Brain microvascular endothelial cell (primary cell): ENCODE results near the gene GMDS.

Experiments
- DNase-seq: peaks from one replicate; pipeline ENCODE4 v3.0.0-alpha.2; 2020
- H3K27ac ChIP-seq: fragments of 250-450 bp; sonication (Bioruptor Pico); 2 replicates; pipeline ENCODE4 v1.5.1; 2020; ENCODE audit warnings: mild to moderate bottlenecking, moderate library complexity
- H3K27me3 ChIP-seq: fragments of 250-450 bp; sonication (Bioruptor Pico); replicated peaks from 2 replicates; pipeline ENCODE4 v1.5.1; 2020; ENCODE audit warnings: mild to moderate bottlenecking
- H3K36me3 ChIP-seq: fragments of 250-450 bp; sonication (Bioruptor Pico); replicated peaks from 2 replicates; pipeline ENCODE4 v1.5.1; 2020; ENCODE audit warnings: mild to moderate bottlenecking
- H3K4me3 ChIP-seq: 2 replicates; pipeline ENCODE4 v1.5.1; 2011; ENCODE audit warnings: low read depth, mild to moderate bottlenecking, control low read depth, low read length, moderate library complexity
- in situ Hi-C: cut with HindIII; loops from 2 replicates; pipeline ENCODE4 v1.10.0; 2017; ENCODE audit warnings: low sequenced_read_pairs, low pct_ligation_motif_present
- TF ChIP-seq, protein P1 (sequence below): IDR thresholded peaks from 2 replicates; pipeline ENCODE4 v1.5.1; 2011; ENCODE audit warnings: low read depth, mild to moderate bottlenecking, moderate library complexity, low read length, control low read depth, inconsistent platforms; ENCODE audit errors: missing control alignments

Gene GMDS

DNA sequence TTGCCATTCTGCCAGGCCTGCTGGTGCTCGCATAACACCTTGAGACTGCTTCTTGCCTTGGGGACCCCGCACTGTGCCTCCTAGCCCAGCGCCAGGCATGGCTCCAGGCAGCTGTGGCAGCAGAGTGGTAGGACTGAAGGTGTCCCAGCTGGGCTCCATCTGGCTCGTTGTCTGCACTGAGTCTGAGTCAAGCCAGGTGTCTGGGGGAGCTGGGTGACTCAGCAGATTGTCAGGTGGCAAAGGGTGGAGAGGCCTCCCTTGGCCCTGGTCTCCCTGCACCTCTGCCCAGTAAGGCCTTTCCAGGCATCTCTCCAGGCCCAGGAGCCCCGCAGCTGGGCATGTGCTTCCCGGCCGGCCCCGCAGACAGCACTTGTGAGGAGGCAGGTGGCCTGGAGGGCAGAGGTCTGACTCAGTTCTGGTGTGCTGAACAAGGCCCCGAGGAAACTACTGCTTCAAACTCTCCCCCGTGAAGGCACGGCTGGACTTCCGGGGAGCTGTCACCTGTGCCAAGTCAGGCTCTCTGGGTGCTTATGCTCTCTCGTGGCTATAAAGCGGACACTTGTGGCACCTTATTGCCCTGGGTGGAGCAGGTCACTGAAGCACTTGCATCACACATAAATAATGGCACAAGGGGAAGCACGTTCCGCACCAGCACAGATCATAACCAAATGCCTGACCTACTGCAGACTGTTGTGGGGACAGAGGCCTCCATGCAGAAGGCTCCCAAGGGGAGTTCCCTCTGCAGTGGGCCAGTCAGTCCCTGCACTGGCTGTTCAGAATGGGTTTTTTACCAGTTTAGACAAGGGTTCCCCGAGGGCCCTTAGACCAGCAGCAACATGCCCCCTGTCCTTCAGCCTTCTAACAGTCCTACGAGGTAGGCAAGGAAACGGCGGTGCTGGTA lies 608.2 kb downstream of the GMDS start:
- TF ChIP-seq, protein P1, sequence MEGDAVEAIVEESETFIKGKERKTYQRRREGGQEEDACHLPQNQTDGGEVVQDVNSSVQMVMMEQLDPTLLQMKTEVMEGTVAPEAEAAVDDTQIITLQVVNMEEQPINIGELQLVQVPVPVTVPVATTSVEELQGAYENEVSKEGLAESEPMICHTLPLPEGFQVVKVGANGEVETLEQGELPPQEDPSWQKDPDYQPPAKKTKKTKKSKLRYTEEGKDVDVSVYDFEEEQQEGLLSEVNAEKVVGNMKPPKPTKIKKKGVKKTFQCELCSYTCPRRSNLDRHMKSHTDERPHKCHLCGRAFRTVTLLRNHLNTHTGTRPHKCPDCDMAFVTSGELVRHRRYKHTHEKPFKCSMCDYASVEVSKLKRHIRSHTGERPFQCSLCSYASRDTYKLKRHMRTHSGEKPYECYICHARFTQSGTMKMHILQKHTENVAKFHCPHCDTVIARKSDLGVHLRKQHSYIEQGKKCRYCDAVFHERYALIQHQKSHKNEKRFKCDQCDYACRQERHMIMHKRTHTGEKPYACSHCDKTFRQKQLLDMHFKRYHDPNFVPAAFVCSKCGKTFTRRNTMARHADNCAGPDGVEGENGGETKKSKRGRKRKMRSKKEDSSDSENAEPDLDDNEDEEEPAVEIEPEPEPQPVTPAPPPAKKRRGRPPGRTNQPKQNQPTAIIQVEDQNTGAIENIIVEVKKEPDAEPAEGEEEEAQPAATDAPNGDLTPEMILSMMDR, result no peak
- Histone ChIP-seq H3K36me3 (no peaks in the 10 kb centered on the region), H3K4me3 (no peak overlapping the region), H3K27ac (no peak overlapping the region), H3K27me3 (no peaks in the 10 kb centered on the region)
- no peak for DNase-seq
- in situ Hi-C loops, result no loop called here

DNA sequence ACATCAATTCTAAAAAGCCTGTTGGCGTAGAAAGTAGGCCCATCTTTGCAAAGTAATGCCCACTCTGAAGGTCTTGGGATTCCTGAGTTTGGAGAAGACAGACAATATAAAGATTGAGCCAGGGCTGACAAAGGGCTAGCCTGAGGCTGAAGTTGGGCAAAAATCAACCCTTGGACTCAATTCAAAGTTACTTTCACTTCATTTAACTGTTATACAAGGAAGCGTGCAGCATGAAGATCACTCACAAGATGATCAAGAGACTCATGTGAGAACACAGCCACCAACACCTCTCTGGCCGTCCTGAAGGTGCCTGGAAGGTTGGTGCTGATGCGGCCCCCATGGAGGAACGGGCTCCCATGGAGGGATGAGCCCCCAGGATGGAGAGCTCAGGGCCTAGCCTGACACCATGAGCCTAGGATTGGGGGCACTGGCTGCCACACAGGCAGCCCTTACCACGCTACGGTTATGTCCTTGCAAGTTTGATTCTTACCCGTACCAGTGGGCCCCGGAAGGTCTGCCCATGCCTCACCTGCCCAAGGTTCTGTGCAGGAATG lies 609.1 kb downstream of the GMDS start:
- DNase-seq, result no peak
- in situ Hi-C loops, result no loop called here
- Histone ChIP-seq H3K36me3 (no peaks in the 10 kb centered on the region), H3K27ac (no peak overlapping the region), H3K4me3 (no peak overlapping the region), H3K27me3 (no peaks in the 10 kb centered on the region)
- TF ChIP-seq, protein P1, result no peak

DNA sequence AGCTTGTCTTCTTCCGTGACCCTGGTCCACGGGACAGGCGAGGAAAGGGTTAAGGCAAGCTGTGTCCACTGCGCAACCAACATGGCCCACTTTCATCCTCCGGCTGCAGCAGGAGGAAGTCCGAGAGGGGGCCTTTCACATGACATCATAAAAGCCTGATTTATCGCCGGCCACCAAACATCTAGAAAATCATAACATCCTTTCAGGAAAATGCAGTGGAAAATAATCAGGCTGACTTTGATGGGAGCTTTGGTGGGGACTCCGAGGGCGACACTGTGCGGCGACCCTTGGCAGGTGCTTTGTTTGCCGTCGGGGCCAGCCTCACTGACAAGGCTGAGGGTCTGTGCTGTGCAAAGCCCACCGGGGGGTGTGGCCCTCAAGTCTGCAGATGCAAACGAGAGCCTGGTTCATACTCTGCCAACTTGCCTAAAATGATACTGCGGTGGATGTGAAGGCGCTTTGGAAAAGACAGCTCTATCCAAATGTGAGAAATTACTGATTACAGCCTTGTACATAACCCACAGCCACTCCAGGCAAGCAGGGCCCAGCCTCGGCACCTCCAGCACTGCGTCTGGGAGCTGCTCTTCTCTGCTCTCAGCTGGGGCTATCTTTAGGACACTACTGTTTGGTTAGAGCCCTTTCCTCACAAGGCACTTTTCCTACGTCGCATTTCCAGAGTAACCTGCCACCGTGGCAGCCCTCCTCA lies 609.9 kb downstream of the GMDS start:
- Histone ChIP-seq H3K4me3 (no peak overlapping the region), H3K27ac (no peak overlapping the region), H3K36me3 (no peaks in the 10 kb centered on the region), H3K27me3 (no peaks in the 10 kb centered on the region)
- TF ChIP-seq, protein P1, result no peak
- in situ Hi-C loops, result no loop called here
- DNase-seq, result no peak

DNA sequence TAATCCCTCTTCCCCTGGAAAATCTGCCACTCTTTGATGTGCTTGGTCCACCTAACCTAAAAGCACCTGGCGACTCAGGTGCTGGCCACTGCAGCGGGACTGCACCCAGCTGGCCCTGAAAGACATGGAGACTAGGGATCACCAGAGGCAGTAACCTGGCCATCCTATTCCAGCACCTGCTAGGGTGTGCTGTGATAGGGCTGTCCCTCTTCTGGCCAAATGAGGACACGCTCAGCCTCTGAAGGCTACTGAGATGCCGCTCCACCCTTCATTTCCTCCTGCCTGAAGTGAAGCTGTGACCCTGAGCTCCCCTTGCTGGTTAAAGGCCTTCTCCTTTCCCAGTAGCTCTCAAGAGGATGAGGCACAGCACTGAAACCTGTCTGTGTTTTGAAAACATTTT lies 611.3 kb downstream of the GMDS start:
- Histone ChIP-seq H3K27me3 (peaks cover 3% of the 10 kb centered on the region), H3K27ac (no peak overlapping the region), H3K4me3 (no peak overlapping the region), H3K36me3 (no peaks in the 10 kb centered on the region)
- TF ChIP-seq, protein P1, result no peak
- no peak for DNase-seq
- in situ Hi-C loops, result no loop called here

DNA sequence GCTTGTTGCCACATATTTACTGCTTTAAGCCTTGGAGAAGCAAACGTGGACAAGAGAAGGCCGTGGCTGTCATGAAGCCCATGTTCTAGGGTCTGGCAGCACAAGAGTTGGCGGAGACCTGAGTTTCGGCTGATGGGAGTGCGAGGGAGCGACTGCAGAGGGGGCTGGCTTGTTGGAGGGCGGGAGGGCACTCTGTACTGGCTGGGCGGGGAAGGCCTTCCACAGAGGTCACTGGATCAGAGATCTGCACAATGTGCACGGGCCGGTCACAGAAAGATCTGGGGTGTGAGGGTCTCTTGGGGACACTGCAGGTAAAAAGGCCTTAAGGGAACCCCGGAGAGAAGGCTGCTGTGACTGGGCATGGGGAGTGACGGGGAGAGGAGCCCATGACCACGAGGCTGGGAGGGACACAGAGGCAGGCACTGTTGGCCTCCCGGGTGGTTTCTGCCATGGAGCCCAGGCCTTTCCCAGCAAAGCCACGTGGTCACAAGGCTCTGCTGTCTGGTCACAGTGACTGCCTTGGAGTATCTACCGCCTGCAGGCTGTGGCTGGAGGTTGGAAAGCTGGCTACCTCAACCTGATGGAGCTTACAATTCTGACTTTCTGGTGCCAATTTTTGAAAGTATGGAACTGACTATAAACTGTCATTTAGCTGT lies 611.9 kb downstream of the GMDS start:
- Histone ChIP-seq H3K4me3 (no peak overlapping the region), H3K27ac (no peak overlapping the region), H3K27me3 (peaks cover 8% of the 10 kb centered on the region), H3K36me3 (no peaks in the 10 kb centered on the region)
- DNase-seq, result no peak
- TF ChIP-seq, protein P1, result no peak
- in situ Hi-C loops, result no loop called here
